ENCODE measurements around the gene CLDN18.

DNA sequence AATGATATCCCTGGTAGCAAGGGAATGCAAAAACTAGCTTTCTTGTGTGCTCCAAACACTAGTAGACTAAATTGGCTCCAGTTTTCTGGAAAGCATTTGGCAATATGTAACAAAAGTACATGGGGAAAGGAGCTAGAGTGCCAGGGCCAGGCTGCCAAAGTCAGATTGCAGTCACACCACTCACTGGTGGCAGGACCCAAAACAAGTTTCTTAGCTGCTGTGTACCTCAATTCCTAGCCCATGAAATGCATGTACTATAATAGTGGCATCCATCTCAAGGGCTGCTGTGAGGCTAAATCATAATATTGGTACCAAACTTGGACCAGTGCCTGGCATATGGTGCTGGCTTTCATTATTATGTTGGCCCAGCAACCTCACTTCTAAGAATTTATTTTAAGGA lies 49.3 kb downstream of the CLDN18 start:
- TF ChIP-seq CTCF (IDR thresholded peaks at IDR 0.05; ENCODE audit: borderline replicate concordance, extremely low read depth, low read length, poor library complexity, severe bottlenecking) (no peak), EZH2 (IDR thresholded peaks at IDR 0.05; ENCODE audit: borderline replicate concordance, low read depth, low read length, severe bottlenecking) (no peak)

Data from DND-41 (cell line).